GM12878 (cell line): ENCODE results near the gene PINLYP. TPM values are rescaled to one million over a fixed set of nuclear protein-coding genes. Genes with fewer than 3 reads are reported as not detected.

Experiments used
- ATAC-seq: fragments of 200-7000 bp; cut with Tn5 transposase; 3 replicates; pipeline ENCODE4 v1.9.1; 2020; ENCODE audit warnings: mild to moderate bottlenecking, moderate library complexity
- BruUV-seq: library from RNA; stranded (reverse); fragments of 400-500 nt; replicated peaks from 2 replicates; lab custom pipeline; 2021; lab: Mats Ljungman, UMichigan
- CTCF ChIA-PET: fragments of 300-600 bp; sonication (Branson Sonifier 250); formaldehyde crosslinking; extraction: SDS; loops from one replicate; lab custom pipeline; 2021; ENCODE audit warnings: inconsistent platforms; lab: Yijun Ruan, JAX
- POLR2A ChIA-PET: fragments of 350-600 bp; formaldehyde crosslinking; extraction: SDS; loops from one replicate; lab custom pipeline; 2021; ENCODE audit warnings: inconsistent platforms; lab: Charles Lee
- RAD21 ChIA-PET: fragments of 300-600 bp; sonication (Branson Sonifier 250); formaldehyde crosslinking; loops from one replicate; lab custom pipeline; 2023; ENCODE audit warnings: antibody characterized with exemption; ENCODE audit not compliant: unreplicated experiment; lab: Charles Lee
- SMC1A ChIA-PET: fragments of 300-600 bp; sonication (Branson Sonifier 250); formaldehyde crosslinking; loops from one replicate; lab custom pipeline; 2023; ENCODE audit not compliant: unreplicated experiment, uncharacterized antibody; lab: Charles Lee
- DNase-seq: peaks from one replicate; pipeline ENCODE4 v3.0.0-alpha.2; 2011; ENCODE audit warnings: low read depth, low spot score
- FAIRE-seq: peaks from 3 replicates; lab custom pipeline; 2011; peaks lifted over from hg19 to GRCh38; lab: Jason Lieb, UNC
- H2AFZ ChIP-seq: 2 replicates; pipeline ENCODE4 v1.6.0; 2011; ENCODE audit warnings: low read depth, low read length, control low read depth; ENCODE audit not compliant: control insufficient read depth
- H3K27ac ChIP-seq: 2 replicates; pipeline ENCODE4 v1.5.1; 2011; ENCODE audit warnings: control low read depth; ENCODE audit not compliant: control insufficient read depth, insufficient read depth
- H3K27me3 ChIP-seq, 2 experiments: replicated peaks in 1 of 2; 2 replicates each; pipeline versions ENCODE4 v1.6.0 to v1.6.1; 2011; ENCODE audit warnings: low read length in 1 of 2; ENCODE audit not compliant: control insufficient read depth in 2 of 2, insufficient read depth in 2 of 2
- H3K36me3 ChIP-seq, 2 experiments: 2 replicates each; pipeline ENCODE4 v1.5.1; 2011; ENCODE audit warnings: low read length in 1 of 2; ENCODE audit not compliant: control insufficient read depth in 2 of 2, insufficient read depth in 2 of 2
- H3K4me1 ChIP-seq: 2 replicates; pipeline ENCODE4 v1.6.1; 2011; ENCODE audit warnings: mild to moderate bottlenecking, low read length, moderate library complexity, mixed read lengths; ENCODE audit not compliant: control insufficient read depth, insufficient read depth
- H3K4me2 ChIP-seq: 2 replicates; pipeline ENCODE4 v1.6.0; 2011; ENCODE audit warnings: control low read depth; ENCODE audit not compliant: control insufficient read depth, insufficient read depth
- H3K4me3 ChIP-seq: fragments of 200-600 bp; sonication (generic); 2 replicates; pipeline ENCODE4 v1.5.1; 2016
- H3K79me2 ChIP-seq: 2 replicates; pipeline ENCODE4 v1.6.0; 2011; ENCODE audit warnings: low read length; ENCODE audit not compliant: control insufficient read depth, insufficient read depth
- H3K9ac ChIP-seq: 2 replicates; pipeline ENCODE4 v1.8.0; 2011; ENCODE audit warnings: low read length, control low read depth, mixed read lengths; ENCODE audit not compliant: control insufficient read depth, insufficient read depth
- H3K9me3 ChIP-seq: replicated peaks from 3 replicates; pipeline ENCODE4 v1.5.1; 2011; ENCODE audit warnings: mild to moderate bottlenecking, low read length; ENCODE audit not compliant: control insufficient read depth, insufficient read depth
- H4K20me1 ChIP-seq: 2 replicates; pipeline ENCODE4 v1.6.0; 2011; ENCODE audit not compliant: control insufficient read depth, insufficient read depth
- BCL11A ChIP-seq: IDR thresholded peaks from 2 replicates; pipeline ENCODE4 v1.6.1; 2011; ENCODE audit warnings: low read depth, low read length
- NFIC ChIP-seq: IDR thresholded peaks from 2 replicates; pipeline ENCODE4 v1.6.1; 2012; ENCODE audit warnings: low read depth, mild to moderate bottlenecking, inconsistent platforms, low read length, moderate library complexity
- NFXL1 ChIP-seq: fragments of 450-650 bp; IDR thresholded peaks from 2 replicates; pipeline ENCODE4 v1.6.1; 2017; ENCODE audit warnings: antibody characterized with exemption, mild to moderate bottlenecking, borderline replicate concordance
- RAD21 ChIP-seq: IDR thresholded peaks from 2 replicates; pipeline ENCODE4 v1.6.1; 2011; ENCODE audit warnings: mild to moderate bottlenecking, low read depth, low read length, moderate library complexity; ENCODE audit not compliant: insufficient read depth
- RELA ChIP-seq: fragments of 450-650 bp; IDR thresholded peaks from 2 replicates; pipeline ENCODE4 v1.8.0; 2014; ENCODE audit warnings: borderline replicate concordance; ENCODE audit not compliant: partially characterized antibody
- STAT3 ChIP-seq: IDR thresholded peaks from 2 replicates; pipeline ENCODE4 v1.6.1; 2011; ENCODE audit warnings: low read depth, low read length, improper control_type of control experiment
- WRNIP1 ChIP-seq: IDR thresholded peaks from 2 replicates; pipeline ENCODE4 v1.6.1; 2011; ENCODE audit warnings: low read depth, low read length, improper control_type of control experiment, borderline replicate concordance
- ZNF207 ChIP-seq: fragments of 450-650 bp; IDR thresholded peaks from 2 replicates; pipeline ENCODE4 v1.6.1; 2014; ENCODE audit warnings: antibody characterized with exemption, mild to moderate bottlenecking, borderline replicate concordance
- WGBS: methylation state at CpG from one replicate; pipeline ENCODE4 v1.1.6; 2016; ENCODE audit warnings: low lambda C conversion rate; ENCODE audit not compliant: insufficient replicate concordance, insufficient coverage; ENCODE audit errors: missing lambda C conversion rate; 5-methylcytosine and 5-hydroxymethylcytosine counted together
- in situ Hi-C: fragments of 300-500 bp; cut with MboI; formaldehyde crosslinking; loops from 9 replicates; pipeline ENCODE4 v1.14.3; 2018; ENCODE audit warnings: mixed read lengths
- intact Hi-C: fragments of 100-400 bp; cut with micrococcal nuclease; formaldehyde crosslinking; loops from one replicate; pipeline ENCODE4 v1.14.2; 2022; ENCODE audit not compliant: unreplicated experiment
- polyA plus RNA-seq, 11 experiments: library from polyadenylated mRNA; depleted of rRNA in 4 of 11; unstranded in 6 of 11; stranded (reverse) in 5 of 11; fragments of >200 nt; fragmentation: Nextera tagmentation in 4 of 11; fragmentation: Illumina TruSeq in 1 of 11; extraction: Ambion mirVana in 4 of 11; extraction: Trizol in 1 of 11; gene quantifications; 1 replicate in 1 of 11; 2 replicates in 10 of 11; pipeline versions ENCODE4 v1.2.1 to v1.2.3, GENCODE V29; 2011 to 2016; ENCODE audit warnings: inconsistent platforms in 2 of 11, missing spikeins in 2 of 11, low read depth in 1 of 11
- total RNA-seq, 4 experiments: library from RNA; depleted of rRNA in 3 of 4; stranded (reverse); fragments of >200 nt in 3 of 4; fragmentation: Illumina TruSeq in 1 of 4; extraction: Trizol in 1 of 4; gene quantifications; 2 replicates each; pipeline versions ENCODE4 v1.2.1 to v1.2.3, GENCODE V29; 2013 to 2021
- TF ChIP-seq, protein P1 (sequence below): fragments of 450-650 bp; conservative IDR thresholded peaks from 2 replicates; pipeline ENCODE4 v1.6.1; 2017; ENCODE audit warnings: mild to moderate bottlenecking, moderate library complexity
- TF ChIP-seq, protein P2 (sequence below): IDR thresholded peaks from 2 replicates; pipeline ENCODE4 v1.6.1; 2011; ENCODE audit warnings: mild to moderate bottlenecking, low read depth, low read length, moderate library complexity; ENCODE audit not compliant: insufficient replicate concordance

The PINLYP gene
- total and polyA plus RNA-seq, 10 of the 15 experiments (the other 5 are each of a cell fraction or from before 2014, with no cell fraction given) = 1.0 to 26.9 (median 11.4) TPM

DNA sequence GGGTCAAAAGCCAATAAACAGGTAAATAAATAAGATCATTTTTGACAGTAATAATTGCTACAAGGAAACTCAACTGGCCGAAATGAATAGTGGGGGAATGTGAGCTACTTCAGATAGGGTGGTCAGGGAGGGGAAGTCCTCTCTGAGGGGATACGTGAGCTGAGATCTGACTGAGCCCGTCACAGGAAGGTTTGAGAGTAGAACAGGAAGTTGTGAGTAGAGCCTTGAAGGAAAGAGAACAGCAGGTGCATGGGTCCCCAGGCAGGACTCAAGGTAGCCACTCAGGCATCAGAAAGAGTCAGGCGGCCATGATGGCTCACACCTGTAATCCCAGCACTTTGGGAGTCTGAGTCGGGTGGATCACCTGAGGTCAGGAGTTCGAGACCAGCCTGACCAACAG is 14.1 kb downstream of the PINLYP start:
- BruUV-seq = no TSS peak
- POLR2A ChIA-PET = no interaction called here
- no peak overlapping the region for H3K4me2 ChIP-seq
- no peaks in the 10 kb centered on the region for H3K9me3 ChIP-seq
- DNase-seq (no peak), ATAC-seq (peak; percentile 22; the same call in 1 of the 3 replicates)
- intact Hi-C loops = no loop called here
- H3K79me2 ChIP-seq = peaks cover 2% of the 10 kb centered on the region
- no peaks in the 10 kb centered on the region for H3K4me1 ChIP-seq
- no peaks in the 10 kb centered on the region for H3K27me3 ChIP-seq
- H3K27ac ChIP-seq = no peak overlapping the region
- RAD21 ChIA-PET = no interaction called here
- no peak overlapping the region for H2AFZ ChIP-seq
- TF ChIP-seq RAD21 (no peak), WRNIP1 (no peak), NFXL1 (no peak), NFIC (no peak), BCL11A (no peak), STAT3 (no peak), ZNF207 (no peak), RELA (no peak)
- TF ChIP-seq, protein P1, sequence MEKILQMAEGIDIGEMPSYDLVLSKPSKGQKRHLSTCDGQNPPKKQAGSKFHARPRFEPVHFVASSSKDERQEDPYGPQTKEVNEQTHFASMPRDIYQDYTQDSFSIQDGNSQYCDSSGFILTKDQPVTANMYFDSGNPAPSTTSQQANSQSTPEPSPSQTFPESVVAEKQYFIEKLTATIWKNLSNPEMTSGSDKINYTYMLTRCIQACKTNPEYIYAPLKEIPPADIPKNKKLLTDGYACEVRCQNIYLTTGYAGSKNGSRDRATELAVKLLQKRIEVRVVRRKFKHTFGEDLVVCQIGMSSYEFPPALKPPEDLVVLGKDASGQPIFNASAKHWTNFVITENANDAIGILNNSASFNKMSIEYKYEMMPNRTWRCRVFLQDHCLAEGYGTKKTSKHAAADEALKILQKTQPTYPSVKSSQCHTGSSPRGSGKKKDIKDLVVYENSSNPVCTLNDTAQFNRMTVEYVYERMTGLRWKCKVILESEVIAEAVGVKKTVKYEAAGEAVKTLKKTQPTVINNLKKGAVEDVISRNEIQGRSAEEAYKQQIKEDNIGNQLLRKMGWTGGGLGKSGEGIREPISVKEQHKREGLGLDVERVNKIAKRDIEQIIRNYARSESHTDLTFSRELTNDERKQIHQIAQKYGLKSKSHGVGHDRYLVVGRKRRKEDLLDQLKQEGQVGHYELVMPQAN = no peak
- TF ChIP-seq, protein P2, sequence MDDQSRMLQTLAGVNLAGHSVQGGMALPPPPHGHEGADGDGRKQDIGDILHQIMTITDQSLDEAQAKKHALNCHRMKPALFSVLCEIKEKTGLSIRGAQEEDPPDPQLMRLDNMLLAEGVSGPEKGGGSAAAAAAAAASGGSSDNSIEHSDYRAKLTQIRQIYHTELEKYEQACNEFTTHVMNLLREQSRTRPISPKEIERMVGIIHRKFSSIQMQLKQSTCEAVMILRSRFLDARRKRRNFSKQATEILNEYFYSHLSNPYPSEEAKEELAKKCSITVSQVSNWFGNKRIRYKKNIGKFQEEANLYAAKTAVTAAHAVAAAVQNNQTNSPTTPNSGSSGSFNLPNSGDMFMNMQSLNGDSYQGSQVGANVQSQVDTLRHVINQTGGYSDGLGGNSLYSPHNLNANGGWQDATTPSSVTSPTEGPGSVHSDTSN = no peak
- TF ChIP-seq, all 136 proteins: peak for 0
- Histone ChIP-seq H3K4me3 (no peak overlapping the region), H3K9ac (no peak overlapping the region), H3K36me3 (peaks cover 3 to 6% of the 10 kb centered on the region in 2 experiments; a peak in 3 of 4 replicates), H4K20me1 (no peaks in the 10 kb centered on the region)
- in situ Hi-C loops = no loop called here
- SMC1A ChIA-PET = interaction anchor here (1.9 kb wide), 1 partner anchor 34 kb away, joined by 10 read pairs; no protein-coding TSS in a partner anchor
- CTCF ChIA-PET = no interaction called here
- FAIRE-seq = no peak
- WGBS = 34% methylated on average over 6 of the region's 6 CpGs
